Activated CD4-positive, alpha-beta T cell treated with anti-CD3 and anti-CD28 coated beads, Interleukin-2, amount 50 U/mL, for 48 hours (primary cell): ENCODE measurements around the gene SDE2.
"Not testable (repeated sequence)": the region's sequence is repeated elsewhere in the genome, so short reads cannot be mapped to it uniquely, and the experiment has no call there.

Experiments used
- DNase-seq, 2 experiments: peaks; one replicate each; pipeline ENCODE4 v3.0.0-alpha.2; 2020

The SDE2 gene

GRCh38 chr1:225941187-225941941 is 57.8 kb downstream of the SDE2 start, which contains the start of gene LEFTY2:
Gene LEFTY2, minus strand, starts transcription at chr1:225941220. Its CDS starts 80 bp downstream, at chr1:225941140.
- DNase-seq: no peak

GRCh38 chr1:225940385-225941151 is 58.6 kb downstream of the SDE2 start:
- DNase-seq: no peak

- DNase-seq: not testable (repeated sequence)
Observed at GRCh38 chr1:225939939-225940310, 59.2 kb downstream of the SDE2 start.

- not testable (repeated sequence) for DNase-seq
Observed at GRCh38 chr1:225939097-225939938, 59.8 kb downstream of the SDE2 start.

- no peak for DNase-seq
Observed at GRCh38 chr1:225937048-225937968, 61.8 kb downstream of the SDE2 start.

- DNase-seq: no peak
Observed at GRCh38 chr1:225936523-225936922, 62.6 kb downstream of the SDE2 start.

GRCh38 chr1:225936086-225936485 is 63.1 kb downstream of the SDE2 start:
- not testable (repeated sequence) for DNase-seq

GRCh38 chr1:225934711-225935110 is 64.4 kb downstream of the SDE2 start:
- DNase-seq: no peak

GRCh38 chr1:225933072-225933471 is 66.1 kb downstream of the SDE2 start:
- DNase-seq: no peak
